IMR-90 (cell line): ENCODE data around the gene SCGB1A1. TPM values are rescaled to one million over a fixed set of nuclear protein-coding genes. Genes with fewer than 3 reads are reported as not detected.

Experiments used
- ATAC-seq: fragments of 200-7000 bp; cut with Tn5 transposase; 2 replicates; pipeline ENCODE4 v1.9.1; 2020; ENCODE audit warnings: low read depth, mild to moderate bottlenecking, moderate library complexity
- BruUV-seq: library from RNA; stranded (reverse); fragments of 400-500 nt; replicated peaks from 2 replicates; lab custom pipeline; 2021; lab: Mats Ljungman, UMichigan
- CTCF ChIA-PET: fragments of 300-600 bp; formaldehyde crosslinking; extraction: SDS; loops from one replicate; lab custom pipeline; 2021; ENCODE audit warnings: antibody characterized with exemption; lab: Yijun Ruan, JAX
- POLR2A ChIA-PET: fragments of 300-600 bp; sonication (Branson Sonifier 250); formaldehyde crosslinking; loops from one replicate; lab custom pipeline; 2022; ENCODE audit warnings: antibody characterized with exemption; ENCODE audit not compliant: unreplicated experiment; lab: Charles Lee
- DNase-seq: peaks from one replicate; pipeline ENCODE4 v3.0.0; 2013
- H2AFZ ChIP-seq: replicated peaks from 2 replicates; pipeline ENCODE3; 2013; ENCODE audit warnings: low read length, mild to moderate bottlenecking; ENCODE audit not compliant: poor library complexity
- H2AK5ac ChIP-seq: 2 replicates; pipeline ENCODE4 v1.6.1; 2013; ENCODE audit warnings: low read depth, low read length, inconsistent platforms
- H2AK9ac ChIP-seq: replicated peaks from 2 replicates; pipeline ENCODE3; 2013; ENCODE audit warnings: mild to moderate bottlenecking, low read depth, low read length, moderate library complexity; ENCODE audit not compliant: poor library complexity
- H2BK120ac ChIP-seq: 2 replicates; pipeline ENCODE4 v1.6.1; 2013; ENCODE audit warnings: low read depth, low read length, inconsistent platforms
- H2BK15ac ChIP-seq: 3 replicates; pipeline ENCODE4 v1.6.1; 2013; ENCODE audit warnings: low read depth, low read length, inconsistent platforms
- H2BK20ac ChIP-seq: 2 replicates; pipeline ENCODE4 v1.6.1; 2013; ENCODE audit warnings: low read depth, mild to moderate bottlenecking, inconsistent platforms, low read length, moderate library complexity
- H2BK5ac ChIP-seq: 2 replicates; pipeline ENCODE4 v1.6.1; 2013; ENCODE audit warnings: mild to moderate bottlenecking, low read depth, low read length, inconsistent platforms; ENCODE audit not compliant: poor library complexity, severe bottlenecking
- H3K14ac ChIP-seq: replicated peaks from 2 replicates; pipeline ENCODE4 v1.6.1; 2013; ENCODE audit warnings: low read depth, low read length, inconsistent platforms
- H3K18ac ChIP-seq: 2 replicates; pipeline ENCODE4 v1.6.1; 2013; ENCODE audit warnings: low read depth, low read length, control low read depth
- H3K23ac ChIP-seq: 2 replicates; pipeline ENCODE4 v1.6.1; 2013; ENCODE audit warnings: low read depth, low read length, inconsistent platforms
- H3K27ac ChIP-seq: 2 replicates; pipeline ENCODE4 v1.5.1; 2013; ENCODE audit warnings: mild to moderate bottlenecking, control low read depth, low read length; ENCODE audit not compliant: insufficient read depth
- H3K27me3 ChIP-seq: 2 replicates; pipeline ENCODE4 v1.6.1; 2013; ENCODE audit warnings: low read length; ENCODE audit not compliant: control insufficient read depth, insufficient read depth
- H3K36me3 ChIP-seq: 2 replicates; pipeline ENCODE4 v1.6.1; 2013; ENCODE audit warnings: low read length, mixed read lengths; ENCODE audit not compliant: control insufficient read depth, insufficient read depth
- H3K4ac ChIP-seq: 2 replicates; pipeline ENCODE4 v1.6.1; 2013; ENCODE audit warnings: low read depth, low read length, inconsistent platforms
- H3K4me1 ChIP-seq: 2 replicates; pipeline ENCODE4 v1.6.1; 2013; ENCODE audit warnings: low read length, mixed read lengths; ENCODE audit not compliant: control insufficient read depth, insufficient read depth
- H3K4me2 ChIP-seq: 2 replicates; pipeline ENCODE4 v1.6.1; 2013; ENCODE audit warnings: low read depth, mild to moderate bottlenecking, control low read depth, low read length, moderate library complexity
- H3K4me3 ChIP-seq: 2 replicates; pipeline ENCODE4 v1.5.1; 2013; ENCODE audit warnings: low read depth, mild to moderate bottlenecking, control low read depth, low read length, moderate library complexity; ENCODE audit not compliant: insufficient read depth
- H3K56ac ChIP-seq: 2 replicates; pipeline ENCODE4 v1.6.1; 2013; ENCODE audit warnings: low read length, inconsistent platforms; ENCODE audit not compliant: insufficient read depth; ENCODE audit errors: extremely low read depth
- H3K79me1 ChIP-seq, 2 experiments: 2 replicates each; pipeline ENCODE4 v1.6.1; 2013; ENCODE audit warnings: low read length in 2 of 2, inconsistent platforms in 1 of 2, low read depth in 1 of 2
- H3K9ac ChIP-seq: 2 replicates; pipeline ENCODE4 v1.6.1; 2013; ENCODE audit warnings: low read depth, low read length, control low read depth
- H3K9me1 ChIP-seq: 2 replicates; pipeline ENCODE4 v1.6.1; 2013; ENCODE audit warnings: low read length, inconsistent platforms; ENCODE audit not compliant: insufficient read depth
- H3K9me3 ChIP-seq: 2 replicates; pipeline ENCODE4 v1.6.1; 2013; ENCODE audit warnings: low read length; ENCODE audit not compliant: control insufficient read depth, insufficient read depth
- H4K20me1 ChIP-seq: 2 replicates; pipeline ENCODE4 v1.6.1; 2013; ENCODE audit warnings: low read length, inconsistent platforms; ENCODE audit not compliant: insufficient read depth
- H4K5ac ChIP-seq: 2 replicates; pipeline ENCODE4 v1.6.1; 2013; ENCODE audit warnings: mild to moderate bottlenecking, low read depth, low read length, control low read depth
- H4K8ac ChIP-seq, 2 experiments: 2 replicates each; pipeline ENCODE4 v1.6.1; 2013; ENCODE audit warnings: low read depth in 2 of 2, low read length in 2 of 2, control low read depth in 1 of 2, inconsistent platforms in 1 of 2
- H4K91ac ChIP-seq: 2 replicates; pipeline ENCODE4 v1.6.1; 2013; ENCODE audit warnings: low read depth, low read length, inconsistent platforms; ENCODE audit not compliant: insufficient read depth
- CEBPB ChIP-seq: IDR thresholded peaks from 2 replicates; pipeline ENCODE4 v1.6.1; 2012; ENCODE audit warnings: low read depth, low read length, improper control_type of control experiment
- ELK1 ChIP-seq: fragments of 150-350 bp; IDR thresholded peaks from 2 replicates; pipeline ENCODE4 v1.6.1; 2016; ENCODE audit warnings: low read depth, mild to moderate bottlenecking, low read length, moderate library complexity, borderline replicate concordance
- RCOR1 ChIP-seq: IDR thresholded peaks from 2 replicates; pipeline ENCODE4 v1.6.1; 2012; ENCODE audit warnings: mild to moderate bottlenecking, low read length, improper control_type of control experiment; ENCODE audit not compliant: insufficient replicate concordance
- SMC3 ChIP-seq: fragments of 150-350 bp; IDR thresholded peaks from 2 replicates; pipeline ENCODE4 v1.6.1; 2016; ENCODE audit warnings: low read depth, mild to moderate bottlenecking, antibody characterized with exemption, low read length, moderate library complexity
- WGBS, 2 experiments: methylation state at CpG; one replicate each; pipeline versions ENCODE4 v1.1.5 to v1.1.7; 2013; ENCODE audit warnings: missing lambda C conversion rate in 2 of 2; ENCODE audit not compliant: insufficient read length in 1 of 2; ENCODE audit errors: extremely low coverage in 2 of 2; 5-methylcytosine and 5-hydroxymethylcytosine counted together
- dilution Hi-C: fragments of 300-500 bp; cut with HindIII; formaldehyde crosslinking; loops from one replicate; pipeline ENCODE4 v1.14.3; 2018; ENCODE audit warnings: low sequenced_read_pairs; ENCODE audit not compliant: unreplicated experiment
- in situ Hi-C: fragments of 300-500 bp; cut with MboI; formaldehyde crosslinking; loops from 3 replicates; pipeline ENCODE4 v1.14.3; 2019; ENCODE audit warnings: low sequenced_read_pairs, inconsistent platforms, mixed read lengths
- intact Hi-C: fragments of 100-400 bp; cut with micrococcal nuclease; formaldehyde crosslinking; loops from 2 replicates; pipeline ENCODE4 v1.10.0; 2022
- polyA plus RNA-seq, 3 experiments: library from polyadenylated mRNA; depleted of rRNA; stranded (reverse); fragments of >200 nt; gene quantifications; 2 replicates each; pipeline ENCODE4 v1.2.3, GENCODE V29; 2012; ENCODE audit warnings: low replicate concordance in 1 of 3
- total RNA-seq: library from RNA; depleted of rRNA; stranded (reverse); fragments of >200 nt; gene quantifications from 2 replicates; pipeline ENCODE4 v1.2.3, GENCODE V29; 2012
- TF ChIP-seq, protein P1 (sequence below): conservative IDR thresholded peaks from 2 replicates; pipeline ENCODE4 v1.5.1; 2012; ENCODE audit warnings: mild to moderate bottlenecking, low read depth, low read length, improper control_type of control experiment

Gene SCGB1A1
- total and polyA plus RNA-seq, 2 of the 4 experiments (the other 2 are of a cell fraction), result not detected

GRCh38 chr11:62391642-62392425 is 27.0 kb upstream of the SCGB1A1 start:
- H3K9me3 ChIP-seq, result no peaks in the 10 kb centered on the region
- no peak overlapping the region for H3K18ac ChIP-seq
- peaks cover 10% of the 10 kb centered on the region; the same call in 1 of the 2 replicates for H3K4me1 ChIP-seq
- ChIA-PET POLR2A (no interaction called here), CTCF (interaction anchor here (0.6 to 1.3 kb wide), 2 partner anchors 15 to 168 kb away, joined by 3 to 4 read pairs; no protein-coding TSS in a partner anchor)
- no peak for DNase-seq
- no peak overlapping the region for H3K27ac ChIP-seq
- in situ Hi-C loops (loop anchor here (10.0 to 25.0 kb wide), 2 partner anchors 303 to 470 kb away; no protein-coding TSS in a partner anchor), dilution Hi-C loops (no loop called here), intact Hi-C loops (no loop called here)
- H3K9ac ChIP-seq, result no peak overlapping the region
- no peak overlapping the region for H3K56ac ChIP-seq
- no peaks in the 10 kb centered on the region for H3K9me1 ChIP-seq
- no peak overlapping the region for H2BK5ac ChIP-seq
- H3K4me2 ChIP-seq, result no peak overlapping the region
- no peak overlapping the region for H3K4ac ChIP-seq
- H2BK20ac ChIP-seq, result no peak overlapping the region
- H2AFZ ChIP-seq, result no peak overlapping the region
- WGBS, 2 experiments, result 80% methylated on average over 6 of the region's 16 CpGs; no CpG with 5 or more reads in 1 of the 2 experiments
- H3K23ac ChIP-seq, result no peak overlapping the region
- H4K91ac ChIP-seq, result no peak overlapping the region
- no peak overlapping the region for H4K8ac ChIP-seq
- no peaks in the 10 kb centered on the region; a peak in 1 of 4 replicates for H3K79me1 ChIP-seq
- no peak overlapping the region for H4K5ac ChIP-seq
- no peak overlapping the region for H3K14ac ChIP-seq
- no peaks in the 10 kb centered on the region for H3K36me3 ChIP-seq
- no peak overlapping the region for H3K4me3 ChIP-seq
- H2BK120ac ChIP-seq, result no peak overlapping the region
- no peak overlapping the region for H2BK15ac ChIP-seq
- ATAC-seq, result no peak
- H4K20me1 ChIP-seq, result no peaks in the 10 kb centered on the region
- H3K27me3 ChIP-seq, result peaks cover 13% of the 10 kb centered on the region
- no peak overlapping the region for H2AK5ac ChIP-seq
- TF ChIP-seq SMC3 (no peak), RCOR1 (no peak), ELK1 (no peak), CEBPB (no peak)
- TF ChIP-seq, protein P1, sequence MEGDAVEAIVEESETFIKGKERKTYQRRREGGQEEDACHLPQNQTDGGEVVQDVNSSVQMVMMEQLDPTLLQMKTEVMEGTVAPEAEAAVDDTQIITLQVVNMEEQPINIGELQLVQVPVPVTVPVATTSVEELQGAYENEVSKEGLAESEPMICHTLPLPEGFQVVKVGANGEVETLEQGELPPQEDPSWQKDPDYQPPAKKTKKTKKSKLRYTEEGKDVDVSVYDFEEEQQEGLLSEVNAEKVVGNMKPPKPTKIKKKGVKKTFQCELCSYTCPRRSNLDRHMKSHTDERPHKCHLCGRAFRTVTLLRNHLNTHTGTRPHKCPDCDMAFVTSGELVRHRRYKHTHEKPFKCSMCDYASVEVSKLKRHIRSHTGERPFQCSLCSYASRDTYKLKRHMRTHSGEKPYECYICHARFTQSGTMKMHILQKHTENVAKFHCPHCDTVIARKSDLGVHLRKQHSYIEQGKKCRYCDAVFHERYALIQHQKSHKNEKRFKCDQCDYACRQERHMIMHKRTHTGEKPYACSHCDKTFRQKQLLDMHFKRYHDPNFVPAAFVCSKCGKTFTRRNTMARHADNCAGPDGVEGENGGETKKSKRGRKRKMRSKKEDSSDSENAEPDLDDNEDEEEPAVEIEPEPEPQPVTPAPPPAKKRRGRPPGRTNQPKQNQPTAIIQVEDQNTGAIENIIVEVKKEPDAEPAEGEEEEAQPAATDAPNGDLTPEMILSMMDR, result 0 out of 2 replicates have a peak, but pooled peaks have one; percentile 3
- no TSS peak for BruUV-seq
- no peak overlapping the region for H2AK9ac ChIP-seq
